ENCODE measurements around the gene PEX16.
A peak's percentile ranks its signal among the peaks of the same experiment; 100 is the strongest.

Gene PEX16

DNA sequence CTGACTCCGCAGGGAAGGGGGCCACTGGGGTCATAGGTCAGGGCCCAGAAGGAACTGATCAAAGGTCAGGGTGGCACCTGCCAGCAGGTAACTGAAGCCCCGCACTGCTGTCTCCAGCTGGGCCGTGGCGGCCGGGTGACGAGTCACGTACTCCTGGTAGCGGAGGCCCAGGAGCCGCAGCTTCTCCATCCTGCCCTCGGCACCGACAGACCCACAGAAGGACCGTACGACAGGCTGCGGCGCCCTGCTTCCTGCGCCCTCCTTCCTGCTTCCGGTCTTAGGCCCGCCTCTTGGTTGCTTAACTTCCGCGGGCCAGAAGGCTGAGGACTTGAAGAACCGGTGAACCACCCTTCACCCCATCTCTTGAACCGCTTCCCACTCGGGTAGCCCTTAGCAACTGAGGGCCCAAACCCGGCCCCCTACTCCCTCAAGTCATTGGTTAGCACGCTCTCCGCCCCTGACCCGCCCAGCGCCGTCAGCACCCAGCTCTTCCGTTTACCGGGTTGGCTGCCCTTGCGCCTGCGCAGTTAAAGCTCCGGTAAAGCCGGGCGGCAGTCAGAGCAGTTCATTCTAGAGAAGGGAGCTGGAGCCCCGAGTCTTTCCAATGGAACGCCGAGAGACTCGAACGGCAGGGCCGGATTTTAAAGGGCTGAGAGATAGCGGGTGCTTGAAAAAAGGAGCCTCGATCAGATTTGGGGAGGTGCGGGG, at the start of gene PEX16:
Gene PEX16 (minus strand): TSS at position 255 of the 708 bp plus-strand sequence. CDS start 66 bp downstream, at position 189.
- DNase-seq (ENCODE audit: low spot score), result peak; percentile 98
- TF ChIP-seq, protein P1, sequence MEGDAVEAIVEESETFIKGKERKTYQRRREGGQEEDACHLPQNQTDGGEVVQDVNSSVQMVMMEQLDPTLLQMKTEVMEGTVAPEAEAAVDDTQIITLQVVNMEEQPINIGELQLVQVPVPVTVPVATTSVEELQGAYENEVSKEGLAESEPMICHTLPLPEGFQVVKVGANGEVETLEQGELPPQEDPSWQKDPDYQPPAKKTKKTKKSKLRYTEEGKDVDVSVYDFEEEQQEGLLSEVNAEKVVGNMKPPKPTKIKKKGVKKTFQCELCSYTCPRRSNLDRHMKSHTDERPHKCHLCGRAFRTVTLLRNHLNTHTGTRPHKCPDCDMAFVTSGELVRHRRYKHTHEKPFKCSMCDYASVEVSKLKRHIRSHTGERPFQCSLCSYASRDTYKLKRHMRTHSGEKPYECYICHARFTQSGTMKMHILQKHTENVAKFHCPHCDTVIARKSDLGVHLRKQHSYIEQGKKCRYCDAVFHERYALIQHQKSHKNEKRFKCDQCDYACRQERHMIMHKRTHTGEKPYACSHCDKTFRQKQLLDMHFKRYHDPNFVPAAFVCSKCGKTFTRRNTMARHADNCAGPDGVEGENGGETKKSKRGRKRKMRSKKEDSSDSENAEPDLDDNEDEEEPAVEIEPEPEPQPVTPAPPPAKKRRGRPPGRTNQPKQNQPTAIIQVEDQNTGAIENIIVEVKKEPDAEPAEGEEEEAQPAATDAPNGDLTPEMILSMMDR (IDR thresholded peaks at IDR 0.05; ENCODE audit: extremely low read depth, missing control alignments), result no peak

- TF ChIP-seq, protein P1 (IDR thresholded peaks at IDR 0.05; ENCODE audit: extremely low read depth, missing control alignments), result peak; percentile 88
- peak; percentile 65 for DNase-seq (ENCODE audit: low spot score)
These were observed 47.3 kb upstream of the PEX16 start for GRCh38 chr11:45964911-45965389.

- TF ChIP-seq, protein P1 (IDR thresholded peaks at IDR 0.05; ENCODE audit: extremely low read depth, missing control alignments), result no peak
- no peak for DNase-seq (ENCODE audit: low spot score)
These were observed 44.1 kb upstream of the PEX16 start for GRCh38 chr11:45961751-45962240.

- no peak for DNase-seq (ENCODE audit: low spot score)
These were observed 42.9 kb upstream of the PEX16 start for GRCh38 chr11:45960387-45961095.

DNA sequence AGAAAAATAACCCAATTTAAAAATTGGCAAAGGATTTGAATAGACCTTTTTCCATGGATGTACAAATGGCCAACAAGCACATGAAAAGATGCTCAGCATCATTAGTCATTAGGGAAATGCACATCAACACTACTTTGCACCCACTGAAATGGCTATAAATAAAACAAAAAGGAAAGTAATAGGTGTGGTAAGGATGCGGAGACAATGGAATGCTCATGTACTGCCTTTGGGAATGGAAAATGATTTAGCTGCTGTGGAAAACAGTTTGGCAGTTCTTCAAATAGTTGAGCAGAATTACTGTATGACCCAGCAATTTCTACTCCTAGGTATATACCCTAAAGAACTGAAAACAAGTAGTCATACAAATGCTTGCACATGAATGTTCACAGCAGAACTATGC, 42.2 kb upstream of the PEX16 start:
- no peak for DNase-seq (ENCODE audit: low spot score)
- TF ChIP-seq, protein P1 (IDR thresholded peaks at IDR 0.05; ENCODE audit: extremely low read depth, missing control alignments), result no peak

More at GRCh38 chr11:45960387-45961095, 42.9 kb upstream of the PEX16 start:
- TF ChIP-seq, protein P1 (IDR thresholded peaks at IDR 0.05; ENCODE audit: extremely low read depth, missing control alignments), result no peak

DNA sequence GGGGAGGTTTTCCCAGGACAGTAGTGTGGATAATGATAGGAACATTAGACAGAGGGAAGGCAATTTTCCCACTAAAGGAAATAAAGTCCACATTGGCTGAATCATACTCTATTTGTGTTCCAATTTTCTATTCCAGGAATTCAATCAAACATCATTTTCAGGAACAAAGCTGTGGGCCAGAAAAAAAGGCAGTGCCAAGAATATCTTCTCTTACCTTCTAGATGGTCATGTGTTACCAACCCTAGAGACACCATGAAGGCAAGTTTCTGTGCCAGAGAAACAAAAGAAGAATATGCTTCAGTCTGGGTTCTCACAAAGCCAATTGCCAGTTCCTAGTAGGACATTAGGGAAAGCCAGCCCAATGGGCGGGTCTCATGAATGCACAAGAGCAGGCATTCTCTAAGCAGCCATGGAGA, 32.3 kb upstream of the PEX16 start:
- DNase-seq (ENCODE audit: low spot score), result no peak
- TF ChIP-seq, protein P1 (IDR thresholded peaks at IDR 0.05; ENCODE audit: extremely low read depth, missing control alignments), result no peak

DNA sequence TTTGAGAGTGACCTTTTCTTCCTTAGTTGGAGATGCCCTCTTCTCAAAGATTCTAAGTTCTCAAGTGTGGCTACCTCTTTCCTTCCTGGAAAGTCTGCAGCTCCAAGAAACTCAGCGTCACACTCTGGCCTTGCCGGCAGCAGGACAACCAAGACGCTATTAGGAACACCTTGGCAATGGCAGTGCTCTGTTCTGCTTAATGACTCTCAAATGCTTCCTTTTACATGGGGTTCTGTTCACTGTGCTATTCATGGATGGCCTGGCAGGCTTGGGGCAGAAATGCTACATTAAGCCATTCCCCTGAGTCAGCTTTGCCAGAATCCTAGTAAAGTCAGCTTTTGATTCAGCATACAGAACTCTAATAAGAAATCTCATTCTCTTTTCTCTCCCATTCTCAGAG, 30.7 kb upstream of the PEX16 start:
- no peak for DNase-seq (ENCODE audit: low spot score)
- TF ChIP-seq, protein P1 (IDR thresholded peaks at IDR 0.05; ENCODE audit: extremely low read depth, missing control alignments), result no peak
